KMS-11 (cell line): ENCODE results near the gene PRC1.

ENCODE experiments used
- H2AFZ ChIP-seq: fragments of 200-600 bp; sonication (generic); 2 replicates; pipeline ENCODE4 v1.6.1; 2016; ENCODE audit warnings: antibody characterized with exemption, mixed run types, low read depth
- H3K27ac ChIP-seq: fragments of 200-600 bp; sonication (generic); 2 replicates; pipeline ENCODE4 v1.6.1; 2016; ENCODE audit warnings: mild to moderate bottlenecking, mixed run types
- H3K27me3 ChIP-seq: fragments of 200-600 bp; sonication (generic); 2 replicates; pipeline ENCODE4 v1.6.1; 2017; ENCODE audit warnings: mild to moderate bottlenecking, low read depth, mixed run types, moderate library complexity; ENCODE audit not compliant: insufficient read depth
- H3K36me3 ChIP-seq: fragments of 200-600 bp; sonication (generic); 2 replicates; pipeline ENCODE4 v1.6.1; 2017; ENCODE audit warnings: mild to moderate bottlenecking, mixed run types; ENCODE audit not compliant: insufficient read depth
- H3K4me1 ChIP-seq: fragments of 200-600 bp; sonication (generic); 2 replicates; pipeline ENCODE4 v1.6.1; 2016; ENCODE audit warnings: mild to moderate bottlenecking, low read depth, mixed run types; ENCODE audit not compliant: poor library complexity, severe bottlenecking
- H3K4me2 ChIP-seq: fragments of 200-600 bp; sonication (generic); 2 replicates; pipeline ENCODE4 v1.7.0; 2016; ENCODE audit warnings: mild to moderate bottlenecking, mixed run types
- H3K4me3 ChIP-seq: fragments of 200-600 bp; sonication (generic); IDR thresholded peaks from 2 replicates; pipeline ENCODE4 v1.6.1; 2017; ENCODE audit warnings: low read depth, low read length, mixed read lengths; ENCODE audit not compliant: insufficient read depth
- H3K79me2 ChIP-seq: fragments of 200-600 bp; sonication (generic); 2 replicates; pipeline ENCODE4 v1.6.1; 2016; ENCODE audit warnings: low read depth, mixed run types; ENCODE audit not compliant: insufficient read depth
- H3K9ac ChIP-seq: fragments of 200-600 bp; sonication (generic); 2 replicates; pipeline ENCODE4 v1.6.1; 2016; ENCODE audit warnings: mild to moderate bottlenecking, mixed run types
- H4K20me1 ChIP-seq: fragments of 200-600 bp; sonication (generic); 2 replicates; pipeline ENCODE4 v1.6.1; 2016; ENCODE audit warnings: mild to moderate bottlenecking, mixed run types; ENCODE audit not compliant: insufficient read depth
- CTCF ChIP-seq: fragments of 200-600 bp; sonication (generic); conservative IDR thresholded peaks from 2 replicates; pipeline ENCODE4 v1.6.1; 2017; ENCODE audit warnings: low read depth, mild to moderate bottlenecking, antibody characterized with exemption, low read length, moderate library complexity, mixed read lengths

PRC1 gene

GRCh38 chr15:90981681-90982080 lies 12.7 kb downstream of the PRC1 start:
- Histone ChIP-seq H3K27me3 (no peaks in the 10 kb centered on the region), H3K4me2 (no peak overlapping the region), H3K79me2 (peaks cover 25% of the 10 kb centered on the region), H4K20me1 (0 out of 2 replicates have a peak, but pooled peaks cover 5% of the 10 kb centered on the region), H3K4me3 (no peak overlapping the region), H3K4me1 (peaks cover 14% of the 10 kb centered on the region), H3K27ac (no peak overlapping the region), H2AFZ (no peak overlapping the region), H3K36me3 (peaks cover 20% of the 10 kb centered on the region; the same call in 1 of the 2 replicates), H3K9ac (no peak overlapping the region)
- TF ChIP-seq CTCF = no peak

GRCh38 chr15:90979582-90979981 lies 14.8 kb downstream of the PRC1 start:
- H4K20me1 ChIP-seq = no peaks in the 10 kb centered on the region
- H3K27me3 ChIP-seq = no peaks in the 10 kb centered on the region
- H3K4me3 ChIP-seq = no peak overlapping the region
- no peak for TF ChIP-seq CTCF
- H3K27ac ChIP-seq = peak overlapping the region; percentile 5; the same call in 1 of the 2 replicates
- H3K36me3 ChIP-seq = peaks cover 24% of the 10 kb centered on the region; the same call in 1 of the 2 replicates
- H3K4me2 ChIP-seq = no peak overlapping the region
- H3K4me1 ChIP-seq = peaks cover 14% of the 10 kb centered on the region
- H3K9ac ChIP-seq = no peak overlapping the region
- peaks cover 6% of the 10 kb centered on the region for H3K79me2 ChIP-seq
- H2AFZ ChIP-seq = no peak overlapping the region

- Histone ChIP-seq H3K4me2 (no peak overlapping the region), H3K4me1 (no peaks in the 10 kb centered on the region), H3K9ac (no peak overlapping the region), H4K20me1 (no peaks in the 10 kb centered on the region), H3K27ac (no peak overlapping the region), H3K79me2 (no peaks in the 10 kb centered on the region), H2AFZ (no peak overlapping the region), H3K27me3 (no peaks in the 10 kb centered on the region), H3K4me3 (no peak overlapping the region), H3K36me3 (peaks cover 16% of the 10 kb centered on the region; the same call in 1 of the 2 replicates)
- TF ChIP-seq CTCF = no peak
Measured at GRCh38 chr15:90974216-90974615, 20.1 kb downstream of the PRC1 start.

GRCh38 chr15:90972133-90972532 lies 22.2 kb downstream of the PRC1 start:
- Histone ChIP-seq H3K4me2 (no peak overlapping the region), H4K20me1 (no peaks in the 10 kb centered on the region), H3K36me3 (peaks cover 12% of the 10 kb centered on the region; the same call in 1 of the 2 replicates)

More at GRCh38 chr15:90972133-90972532, 22.2 kb downstream of the PRC1 start:
- Histone ChIP-seq H3K27me3 (no peaks in the 10 kb centered on the region), H3K9ac (no peak overlapping the region), H3K4me1 (no peaks in the 10 kb centered on the region), H3K27ac (no peak overlapping the region), H3K79me2 (no peaks in the 10 kb centered on the region), H2AFZ (no peak overlapping the region), H3K4me3 (no peak overlapping the region)
- TF ChIP-seq CTCF = no peak
